ENCODE results near the gene CFL2.
"Not testable (repeated sequence)": the region's sequence is repeated elsewhere in the genome, so short reads cannot be mapped to it uniquely, and the experiment has no call there.

The CFL2 gene

GRCh38 chr14:34714320-34715126, at the start of gene CFL2:
CFL2 (minus strand) TSS chr14:34714593; CDS start chr14:34714540, 53 bp downstream.
- peak; percentile 29 to 47 for DNase-seq

- no peak for DNase-seq
These were observed 40.8 kb upstream of the CFL2 start for GRCh38 chr14:34755215-34755614.

GRCh38 chr14:34754687-34755086, 40.3 kb upstream of the CFL2 start:
- no peak for DNase-seq

GRCh38 chr14:34750670-34751069, 36.3 kb upstream of the CFL2 start:
- no peak for DNase-seq

- no peak for DNase-seq
These were observed 35.8 kb upstream of the CFL2 start for GRCh38 chr14:34750233-34750632.

GRCh38 chr14:34749408-34749807, 35.0 kb upstream of the CFL2 start:
- DNase-seq = no peak

GRCh38 chr14:34742270-34743115, 28.1 kb upstream of the CFL2 start:
- DNase-seq = no peak

GRCh38 chr14:34741840-34742239, 27.4 kb upstream of the CFL2 start:
- DNase-seq = peak; percentile 6 to 15

GRCh38 chr14:34740139-34740538, 25.7 kb upstream of the CFL2 start:
- DNase-seq = not testable (repeated sequence)

- DNase-seq = not testable (repeated sequence)
These were observed 22.7 kb upstream of the CFL2 start for GRCh38 chr14:34737079-34737478.

- DNase-seq = no peak
These were observed 18.9 kb upstream of the CFL2 start for GRCh38 chr14:34733245-34733644.

GRCh38 chr14:34732802-34733201, 18.4 kb upstream of the CFL2 start:
- DNase-seq = no peak

GRCh38 chr14:34723867-34724266, 9.5 kb upstream of the CFL2 start:
- no peak for DNase-seq

- peak; percentile 65 to 77 for DNase-seq
These were observed 8.5 kb upstream of the CFL2 start for GRCh38 chr14:34722723-34723545.

GRCh38 chr14:34721129-34721528, 6.7 kb upstream of the CFL2 start:
- DNase-seq = no peak

- no peak for DNase-seq
These were observed 4.4 kb upstream of the CFL2 start for GRCh38 chr14:34718750-34719304.

- no peak for DNase-seq
These were observed 902 bp upstream of the CFL2 start for GRCh38 chr14:34715127-34715863.

- peak in 1 of 2 experiments; percentile 33 for DNase-seq
These were observed 593 bp downstream of the CFL2 start for GRCh38 chr14:34713681-34714319.

- no peak for DNase-seq
These were observed 1.2 kb downstream of the CFL2 start for GRCh38 chr14:34713122-34713680.

GRCh38 chr14:34711796-34712712, 2.3 kb downstream of the CFL2 start:
- no peak for DNase-seq

Data from Kasumi-1 (cell line).